Epithelial cell of prostate (primary cell): ENCODE results near the gene IRF5.
"Not testable (repeated sequence)": the region's sequence is repeated elsewhere in the genome, so short reads cannot be mapped to it uniquely, and the experiment has no call there.

Experiments
- DNase-seq: peaks from one replicate; pipeline ENCODE4 v3.0.0-alpha.2; 2011; ENCODE audit warnings: low read depth, low spot score
- H3K27ac ChIP-seq: fragments of 450-650 bp; 2 replicates; pipeline ENCODE4 v1.5.1; 2017; ENCODE audit warnings: mild to moderate bottlenecking

IRF5 gene

DNA sequence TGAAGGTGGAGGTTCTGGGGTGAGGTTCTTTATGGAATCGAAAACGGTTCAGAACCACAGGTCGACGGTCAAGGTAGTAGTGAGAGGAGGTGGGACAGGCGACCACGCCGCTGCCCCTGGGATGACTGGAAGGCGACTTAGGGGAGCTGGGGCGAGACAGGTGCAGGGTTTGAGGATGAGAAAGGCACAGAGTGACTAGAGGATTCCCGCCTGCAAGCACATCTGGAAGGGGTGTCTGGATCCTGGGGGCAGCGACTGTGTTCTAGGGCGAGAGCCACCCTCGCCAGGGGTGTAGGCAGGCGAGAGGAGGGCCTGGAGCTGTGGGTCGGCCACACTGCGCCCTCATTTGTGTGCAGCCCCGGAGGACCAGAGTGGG is 468 bp upstream of the IRF5 start:
- no peak overlapping the region for H3K27ac ChIP-seq
- DNase-seq = no peak

DNA sequence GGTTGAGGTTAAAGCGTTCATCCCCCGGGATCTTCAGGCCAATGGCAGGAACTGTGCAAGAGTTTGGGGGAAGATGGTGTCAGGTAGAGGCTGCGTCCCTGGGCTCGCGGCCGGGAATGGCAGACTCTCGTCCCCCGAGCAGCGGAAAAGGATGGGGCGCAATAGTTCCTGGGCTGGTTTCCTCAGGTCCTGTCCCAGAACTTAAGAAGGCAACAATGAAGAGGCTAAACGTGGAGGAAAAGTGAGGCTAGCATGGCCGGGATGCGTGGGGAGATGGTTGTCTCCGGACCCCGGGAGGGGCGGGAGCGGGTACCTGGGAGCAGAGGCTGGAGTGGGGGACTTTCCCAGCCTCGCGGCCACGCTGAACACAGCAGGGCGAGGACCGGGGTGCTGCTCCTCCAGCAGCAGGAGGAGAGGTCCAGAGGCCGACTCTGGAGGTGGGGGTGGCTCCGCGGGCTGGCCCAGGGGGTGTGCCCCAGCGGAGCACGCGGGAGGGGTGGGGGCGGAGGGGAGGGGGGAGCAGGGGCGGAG is 882 bp downstream of the IRF5 start:
- no peak for DNase-seq
- no peak overlapping the region for H3K27ac ChIP-seq

GRCh38 chr7:128939075-128939860 is 1.5 kb downstream of the IRF5 start:
- H3K27ac ChIP-seq = no peak overlapping the region
- DNase-seq = no peak

DNA sequence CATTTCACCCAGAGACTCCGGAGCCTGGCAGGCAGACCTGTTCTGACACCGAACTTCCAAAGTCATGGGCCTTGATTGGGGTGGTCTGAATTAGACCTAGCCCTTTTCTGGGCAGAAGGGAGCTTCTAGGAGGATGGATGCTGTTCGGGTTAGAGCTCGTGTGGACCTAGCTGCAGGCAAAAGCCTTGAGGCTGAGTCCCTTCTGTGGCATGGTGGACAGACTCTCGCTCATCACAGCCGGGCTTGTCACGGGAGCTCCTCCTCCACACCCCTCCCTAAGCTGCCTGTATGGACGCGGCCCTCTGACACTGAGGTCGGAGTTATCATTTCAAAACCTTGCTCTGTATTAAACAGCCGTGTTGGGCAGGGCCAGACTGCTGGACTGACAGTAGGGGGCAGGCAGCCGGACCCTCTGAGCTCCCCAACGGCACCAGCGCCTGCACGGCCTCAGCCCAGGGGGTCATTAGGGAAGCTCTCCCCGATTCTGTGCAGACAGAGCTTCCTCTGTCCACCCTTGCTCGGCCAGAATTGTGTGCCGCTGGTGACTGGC is 2.2 kb downstream of the IRF5 start:
- no peak overlapping the region for H3K27ac ChIP-seq
- DNase-seq = no peak

- no peak overlapping the region for H3K27ac ChIP-seq
- no peak for DNase-seq
Measured at GRCh38 chr7:128940494-128941322, 3.0 kb downstream of the IRF5 start.

GRCh38 chr7:128941323-128941890 is 3.7 kb downstream of the IRF5 start:
- no peak overlapping the region for H3K27ac ChIP-seq

DNA sequence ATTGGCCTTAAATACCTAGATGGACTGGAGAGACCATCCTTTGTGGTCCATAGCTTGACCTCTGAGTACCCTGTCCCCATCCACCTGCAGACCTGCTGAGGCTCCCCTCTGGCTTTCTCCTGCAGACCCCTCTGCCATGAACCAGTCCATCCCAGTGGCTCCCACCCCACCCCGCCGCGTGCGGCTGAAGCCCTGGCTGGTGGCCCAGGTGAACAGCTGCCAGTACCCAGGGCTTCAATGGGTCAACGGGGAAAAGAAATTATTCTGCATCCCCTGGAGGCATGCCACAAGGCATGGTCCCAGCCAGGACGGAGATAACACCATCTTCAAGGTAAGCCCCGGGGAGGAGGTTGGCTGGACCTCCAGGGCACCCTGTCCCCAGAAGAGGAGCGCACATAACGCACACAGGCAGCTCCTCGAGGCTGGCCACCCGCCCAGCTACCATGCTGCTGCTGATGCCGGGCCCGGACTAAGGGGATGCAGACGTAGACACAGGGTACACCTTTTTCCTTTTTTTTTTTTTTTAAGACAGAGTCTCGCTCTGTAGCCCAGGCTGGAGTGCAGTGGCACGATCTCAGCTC is 4.3 kb downstream of the IRF5 start:
- no peak overlapping the region for H3K27ac ChIP-seq
- DNase-seq = no peak

More at GRCh38 chr7:128941323-128941890, 3.7 kb downstream of the IRF5 start:
- DNase-seq = no peak

GRCh38 chr7:128943251-128943650 is 5.5 kb downstream of the IRF5 start:
- H3K27ac ChIP-seq, DNase-seq: not testable (repeated sequence)

- H3K27ac ChIP-seq = no peak overlapping the region
- DNase-seq = no peak
Measured at GRCh38 chr7:128944487-128945236, 6.9 kb downstream of the IRF5 start.

DNA sequence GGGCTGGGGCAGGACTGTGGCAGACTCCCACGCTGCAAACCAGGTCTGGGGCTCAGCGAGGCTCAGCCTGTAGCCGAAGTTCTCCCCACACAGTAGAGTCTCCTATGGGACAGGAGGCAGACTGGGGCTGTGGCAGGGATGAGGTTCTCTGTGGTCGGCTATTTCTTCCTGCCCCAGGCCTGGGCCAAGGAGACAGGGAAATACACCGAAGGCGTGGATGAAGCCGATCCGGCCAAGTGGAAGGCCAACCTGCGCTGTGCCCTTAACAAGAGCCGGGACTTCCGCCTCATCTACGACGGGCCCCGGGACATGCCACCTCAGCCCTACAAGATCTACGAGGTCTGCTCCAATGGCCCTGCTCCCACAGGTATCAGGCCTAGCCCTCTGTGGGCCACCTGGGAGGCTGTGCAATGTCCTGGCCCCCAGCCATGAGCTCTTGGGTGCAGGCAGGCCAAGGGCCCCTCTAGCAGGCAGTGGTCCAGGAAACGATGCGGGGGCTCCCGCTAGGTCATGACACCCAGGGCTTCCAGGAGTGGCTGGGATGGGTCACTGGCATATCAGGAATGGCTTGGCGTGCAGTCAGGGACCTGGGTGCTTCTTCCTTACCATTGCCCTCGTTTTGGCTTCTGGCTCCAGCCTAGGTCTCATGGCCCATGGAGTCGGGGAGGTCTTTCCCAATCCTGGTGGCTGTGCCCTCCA is 8.1 kb downstream of the IRF5 start:
- no peak overlapping the region for H3K27ac ChIP-seq
- DNase-seq = no peak

DNA sequence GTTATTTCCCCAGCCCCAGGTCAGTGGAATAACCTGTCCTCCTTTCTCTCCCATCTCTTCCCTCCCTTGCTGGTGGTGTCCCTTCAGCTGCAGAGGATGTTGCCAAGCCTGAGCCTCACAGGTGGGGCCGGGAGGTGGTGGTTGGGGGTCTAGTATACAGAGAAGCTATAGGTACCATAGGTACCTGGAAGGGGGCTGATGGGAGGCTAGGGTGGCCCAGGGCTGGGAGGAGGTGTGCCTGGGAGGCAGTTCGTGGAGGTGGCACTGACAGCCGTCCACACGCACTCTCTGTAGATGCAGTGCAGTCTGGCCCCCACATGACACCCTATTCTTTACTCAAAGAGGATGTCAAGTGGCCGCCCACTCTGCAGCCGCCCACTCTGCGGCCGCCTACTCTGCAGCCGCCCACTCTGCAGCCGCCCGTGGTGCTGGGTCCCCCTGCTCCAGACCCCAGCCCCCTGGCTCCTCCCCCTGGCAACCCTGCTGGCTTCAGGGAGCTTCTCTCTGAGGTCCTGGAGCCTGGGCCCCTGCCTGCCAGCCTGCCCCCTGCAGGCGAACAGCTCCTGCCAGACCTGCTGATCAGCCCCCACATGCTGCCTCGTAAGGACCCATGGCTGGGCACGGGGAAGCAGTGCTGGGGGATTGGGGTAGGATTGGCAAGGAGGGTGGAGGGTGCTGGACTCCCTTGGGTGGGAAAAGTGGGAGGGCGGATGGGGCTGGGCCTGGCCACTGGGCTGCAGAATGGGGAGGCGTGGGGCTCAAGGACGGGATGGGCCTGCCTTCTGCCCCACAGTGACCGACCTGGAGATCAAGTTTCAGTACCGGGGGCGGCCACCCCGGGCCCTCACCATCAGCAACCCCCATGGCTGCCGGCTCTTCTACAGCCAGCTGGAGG is 9.5 kb downstream of the IRF5 start:
- no peak for DNase-seq
- no peak overlapping the region for H3K27ac ChIP-seq

GRCh38 chr7:128947854-128948253 is 10.1 kb downstream of the IRF5 start:
- no peak overlapping the region for H3K27ac ChIP-seq
- DNase-seq = no peak

GRCh38 chr7:128948312-128948973 is 10.7 kb downstream of the IRF5 start:
- DNase-seq = no peak
- no peak overlapping the region for H3K27ac ChIP-seq

GRCh38 chr7:128948976-128949760 is 11.4 kb downstream of the IRF5 start:
- DNase-seq = no peak
- no peak overlapping the region for H3K27ac ChIP-seq

DNA sequence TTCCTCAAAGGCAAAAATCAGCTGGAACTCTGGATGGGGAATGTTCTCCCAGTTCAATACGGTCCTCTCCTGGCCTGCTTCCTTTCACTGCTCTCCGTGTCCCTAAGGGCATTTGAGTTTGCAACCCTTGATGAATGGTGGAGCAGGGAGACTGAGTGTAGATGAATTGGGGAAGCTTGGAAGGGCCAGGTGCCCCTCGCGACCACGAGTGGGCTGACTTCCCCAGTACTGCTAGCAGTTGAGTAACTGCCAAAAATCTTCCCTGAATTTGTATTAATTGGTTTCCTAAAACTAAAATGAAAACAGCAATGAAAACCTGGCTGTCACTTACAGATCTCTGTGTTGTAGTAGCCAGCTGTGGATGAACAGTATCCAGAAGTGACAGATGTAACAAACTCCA is 13.6 kb downstream of the IRF5 start:
- H3K27ac ChIP-seq = no peak overlapping the region
- no peak for DNase-seq

DNA sequence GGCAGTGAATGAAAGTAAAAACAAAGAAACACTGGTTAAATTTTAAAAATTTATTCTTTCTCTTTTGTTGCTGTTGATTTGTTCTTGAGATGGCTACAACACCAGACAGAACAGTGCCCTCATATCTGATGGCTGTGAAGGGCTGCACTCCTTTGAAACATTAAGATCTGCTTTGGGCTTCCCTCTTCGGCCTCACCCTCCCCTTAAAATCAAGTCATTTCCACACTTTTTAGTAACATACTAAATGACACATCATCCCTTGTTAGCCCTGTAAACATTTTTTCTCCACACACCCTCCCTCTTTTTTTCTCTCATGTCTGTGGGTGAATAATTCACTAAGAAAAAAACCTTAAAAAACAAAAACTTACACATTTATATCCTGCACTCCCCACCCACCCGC is 16.4 kb downstream of the IRF5 start:
- DNase-seq = no peak
- no peak overlapping the region for H3K27ac ChIP-seq
